ENCODE data around the gene GPHB5.

DNA sequence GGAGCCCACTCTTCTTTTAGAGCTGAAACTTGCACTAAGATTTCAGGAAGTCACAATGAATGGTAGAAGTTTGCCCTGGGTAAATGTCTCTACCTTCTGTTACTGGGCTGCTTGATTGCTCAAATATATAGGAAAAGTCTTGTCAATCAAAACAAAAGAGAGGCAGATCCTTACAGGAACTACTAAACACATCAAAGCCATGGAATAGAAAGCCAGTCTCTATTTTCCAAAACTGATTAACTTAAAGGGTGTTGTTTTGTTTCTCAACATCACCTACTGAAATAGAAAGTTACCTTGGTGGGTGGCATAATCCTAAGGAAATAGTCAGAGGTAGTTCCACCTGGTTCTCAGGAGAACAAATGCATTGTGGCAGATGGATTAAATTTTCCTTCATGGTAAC is at the start of gene GPHB5:
- no peak for TF ChIP-seq EZH2 (IDR thresholded peaks at IDR 0.05)
- no peak for TF ChIP-seq EZH2phosphoT487 (IDR thresholded peaks at IDR 0.05; ENCODE audit: borderline replicate concordance)
- TF ChIP-seq JUND (IDR thresholded peaks at IDR 0.05), result no peak
- TF ChIP-seq CEBPB (IDR thresholded peaks at IDR 0.05; ENCODE audit: low read depth), result no peak
- TF ChIP-seq YY1 (IDR thresholded peaks at IDR 0.05; ENCODE audit: extremely low read depth, insufficient replicate concordance, low read depth, low read length), result no peak
- TF ChIP-seq, protein P1, sequence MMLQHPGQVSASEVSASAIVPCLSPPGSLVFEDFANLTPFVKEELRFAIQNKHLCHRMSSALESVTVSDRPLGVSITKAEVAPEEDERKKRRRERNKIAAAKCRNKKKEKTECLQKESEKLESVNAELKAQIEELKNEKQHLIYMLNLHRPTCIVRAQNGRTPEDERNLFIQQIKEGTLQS (IDR thresholded peaks at IDR 0.05), result no peak
- TF ChIP-seq, protein P2, sequence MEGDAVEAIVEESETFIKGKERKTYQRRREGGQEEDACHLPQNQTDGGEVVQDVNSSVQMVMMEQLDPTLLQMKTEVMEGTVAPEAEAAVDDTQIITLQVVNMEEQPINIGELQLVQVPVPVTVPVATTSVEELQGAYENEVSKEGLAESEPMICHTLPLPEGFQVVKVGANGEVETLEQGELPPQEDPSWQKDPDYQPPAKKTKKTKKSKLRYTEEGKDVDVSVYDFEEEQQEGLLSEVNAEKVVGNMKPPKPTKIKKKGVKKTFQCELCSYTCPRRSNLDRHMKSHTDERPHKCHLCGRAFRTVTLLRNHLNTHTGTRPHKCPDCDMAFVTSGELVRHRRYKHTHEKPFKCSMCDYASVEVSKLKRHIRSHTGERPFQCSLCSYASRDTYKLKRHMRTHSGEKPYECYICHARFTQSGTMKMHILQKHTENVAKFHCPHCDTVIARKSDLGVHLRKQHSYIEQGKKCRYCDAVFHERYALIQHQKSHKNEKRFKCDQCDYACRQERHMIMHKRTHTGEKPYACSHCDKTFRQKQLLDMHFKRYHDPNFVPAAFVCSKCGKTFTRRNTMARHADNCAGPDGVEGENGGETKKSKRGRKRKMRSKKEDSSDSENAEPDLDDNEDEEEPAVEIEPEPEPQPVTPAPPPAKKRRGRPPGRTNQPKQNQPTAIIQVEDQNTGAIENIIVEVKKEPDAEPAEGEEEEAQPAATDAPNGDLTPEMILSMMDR (IDR thresholded peaks at IDR 0.05 in 2 of 3, conservative IDR thresholded peaks at IDR 0.05 in 1 of 3; ENCODE audit: borderline replicate concordance in 1 of 3, insufficient read depth in 1 of 3, low read depth in 2 of 3, low read length in 2 of 3), result no peak
- no peak for TF ChIP-seq POLR2A (IDR thresholded peaks at IDR 0.05; ENCODE audit: borderline replicate concordance, extremely low read depth, insufficient read depth, insufficient read length)
- TF ChIP-seq, protein P3, sequence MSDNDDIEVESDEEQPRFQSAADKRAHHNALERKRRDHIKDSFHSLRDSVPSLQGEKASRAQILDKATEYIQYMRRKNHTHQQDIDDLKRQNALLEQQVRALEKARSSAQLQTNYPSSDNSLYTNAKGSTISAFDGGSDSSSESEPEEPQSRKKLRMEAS (IDR thresholded peaks at IDR 0.05), result no peak
- TF ChIP-seq, protein P4, sequence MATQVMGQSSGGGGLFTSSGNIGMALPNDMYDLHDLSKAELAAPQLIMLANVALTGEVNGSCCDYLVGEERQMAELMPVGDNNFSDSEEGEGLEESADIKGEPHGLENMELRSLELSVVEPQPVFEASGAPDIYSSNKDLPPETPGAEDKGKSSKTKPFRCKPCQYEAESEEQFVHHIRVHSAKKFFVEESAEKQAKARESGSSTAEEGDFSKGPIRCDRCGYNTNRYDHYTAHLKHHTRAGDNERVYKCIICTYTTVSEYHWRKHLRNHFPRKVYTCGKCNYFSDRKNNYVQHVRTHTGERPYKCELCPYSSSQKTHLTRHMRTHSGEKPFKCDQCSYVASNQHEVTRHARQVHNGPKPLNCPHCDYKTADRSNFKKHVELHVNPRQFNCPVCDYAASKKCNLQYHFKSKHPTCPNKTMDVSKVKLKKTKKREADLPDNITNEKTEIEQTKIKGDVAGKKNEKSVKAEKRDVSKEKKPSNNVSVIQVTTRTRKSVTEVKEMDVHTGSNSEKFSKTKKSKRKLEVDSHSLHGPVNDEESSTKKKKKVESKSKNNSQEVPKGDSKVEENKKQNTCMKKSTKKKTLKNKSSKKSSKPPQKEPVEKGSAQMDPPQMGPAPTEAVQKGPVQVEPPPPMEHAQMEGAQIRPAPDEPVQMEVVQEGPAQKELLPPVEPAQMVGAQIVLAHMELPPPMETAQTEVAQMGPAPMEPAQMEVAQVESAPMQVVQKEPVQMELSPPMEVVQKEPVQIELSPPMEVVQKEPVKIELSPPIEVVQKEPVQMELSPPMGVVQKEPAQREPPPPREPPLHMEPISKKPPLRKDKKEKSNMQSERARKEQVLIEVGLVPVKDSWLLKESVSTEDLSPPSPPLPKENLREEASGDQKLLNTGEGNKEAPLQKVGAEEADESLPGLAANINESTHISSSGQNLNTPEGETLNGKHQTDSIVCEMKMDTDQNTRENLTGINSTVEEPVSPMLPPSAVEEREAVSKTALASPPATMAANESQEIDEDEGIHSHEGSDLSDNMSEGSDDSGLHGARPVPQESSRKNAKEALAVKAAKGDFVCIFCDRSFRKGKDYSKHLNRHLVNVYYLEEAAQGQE (IDR thresholded peaks at IDR 0.05; ENCODE audit: low read depth), result no peak
- TF ChIP-seq POLR2AphosphoS5 (IDR thresholded peaks at IDR 0.05; ENCODE audit: low read depth, low read length), result no peak
- TF ChIP-seq ZNF274 (IDR thresholded peaks at IDR 0.05; ENCODE audit: low read depth, low read length), result no peak
- no peak for TF ChIP-seq ZFX (IDR thresholded peaks at IDR 0.05)
